Activated naive CD8-positive, alpha-beta T cell (primary cell): ENCODE results near the gene FNBP1.
"Not testable (repeated sequence)": the region's sequence is repeated elsewhere in the genome, so short reads cannot be mapped to it uniquely, and the experiment has no call there.

Experiments
- H3K27ac Mint-ChIP-seq: one replicate; pipeline ENCODE4 v1.8.0; 2021; ENCODE audit warnings: mixed read lengths
- H3K27me3 Mint-ChIP-seq: one replicate; pipeline ENCODE4 v1.8.0; 2021; ENCODE audit warnings: mixed read lengths
- H3K36me3 Mint-ChIP-seq: one replicate; pipeline ENCODE4 v1.8.0; 2021; ENCODE audit warnings: mixed read lengths
- H3K4me1 Mint-ChIP-seq: one replicate; pipeline ENCODE4 v1.8.0; 2021; ENCODE audit warnings: low read depth, mixed read lengths
- H3K4me3 Mint-ChIP-seq: one replicate; pipeline ENCODE4 v1.8.0; 2021; ENCODE audit warnings: mild to moderate bottlenecking, mixed read lengths
- H3K9me3 Mint-ChIP-seq: one replicate; pipeline ENCODE4 v1.8.0; 2021; ENCODE audit warnings: low read depth, mixed read lengths

Gene FNBP1

DNA sequence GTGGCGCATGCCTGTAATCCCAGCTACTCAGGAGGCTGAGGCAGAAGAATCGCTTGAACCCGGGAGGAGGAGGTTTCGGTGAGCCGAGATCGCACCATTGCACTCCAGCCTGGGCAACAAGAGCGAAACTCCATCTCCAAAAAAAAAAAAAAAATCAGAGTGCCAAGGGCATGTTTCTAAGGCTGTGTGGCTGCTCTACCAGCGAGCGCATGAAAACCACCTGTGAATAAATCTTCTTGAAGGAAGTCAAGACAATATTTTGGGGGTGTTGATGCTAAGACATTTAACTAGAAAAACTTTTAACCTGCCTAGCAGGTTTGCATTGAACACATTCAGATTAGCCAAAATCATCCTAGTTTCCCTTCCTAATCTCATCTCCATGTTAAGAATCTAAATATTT, 62.8 kb downstream of the FNBP1 start:
- H3K27ac Mint-ChIP-seq, result peak overlapping the region; percentile 82
- H3K36me3 Mint-ChIP-seq, result peaks cover 19% of the 10 kb centered on the region
- H3K9me3 Mint-ChIP-seq, H3K4me3 Mint-ChIP-seq, H3K27me3 Mint-ChIP-seq: not testable (repeated sequence)
- H3K4me1 Mint-ChIP-seq, result peaks cover 53% of the 10 kb centered on the region

DNA sequence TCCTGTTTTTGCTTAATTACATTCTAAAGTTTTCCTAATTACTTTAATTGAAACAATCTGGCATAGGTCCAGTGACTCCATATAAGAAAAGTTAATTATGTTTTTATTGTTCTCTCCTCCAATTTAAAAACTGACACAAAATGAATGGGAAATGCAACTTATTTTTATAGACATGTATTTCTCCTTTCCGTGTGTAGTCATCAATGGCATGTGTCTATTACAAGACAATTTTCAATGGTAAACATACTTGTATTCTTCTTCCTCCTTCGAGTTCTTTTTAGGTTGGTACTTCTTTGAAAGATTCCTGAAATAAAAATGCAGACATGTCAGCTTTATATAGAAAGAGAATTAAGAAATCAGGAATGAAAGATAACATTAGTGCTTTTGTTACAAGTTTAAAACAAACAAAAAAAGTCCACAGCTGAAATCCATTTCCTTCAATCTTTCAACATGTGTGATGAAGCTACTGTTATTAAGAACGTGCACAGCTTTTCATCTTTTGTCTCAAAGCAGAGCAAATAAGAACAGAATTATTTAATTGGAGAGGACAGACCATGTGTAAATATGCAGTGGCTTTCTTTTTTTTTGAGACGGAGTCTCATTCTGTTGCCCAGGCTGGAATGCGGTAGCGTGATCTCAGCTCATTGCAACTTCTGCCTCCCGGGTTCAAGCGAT, 63.8 kb downstream of the FNBP1 start:
- peaks cover 12% of the 10 kb centered on the region for H3K36me3 Mint-ChIP-seq
- H3K4me1 Mint-ChIP-seq, result peaks cover 44% of the 10 kb centered on the region
- no peaks in the 10 kb centered on the region for H3K9me3 Mint-ChIP-seq
- no peaks in the 10 kb centered on the region for H3K27me3 Mint-ChIP-seq
- peak overlapping the region; percentile 86 for H3K27ac Mint-ChIP-seq
- no peak overlapping the region for H3K4me3 Mint-ChIP-seq

DNA sequence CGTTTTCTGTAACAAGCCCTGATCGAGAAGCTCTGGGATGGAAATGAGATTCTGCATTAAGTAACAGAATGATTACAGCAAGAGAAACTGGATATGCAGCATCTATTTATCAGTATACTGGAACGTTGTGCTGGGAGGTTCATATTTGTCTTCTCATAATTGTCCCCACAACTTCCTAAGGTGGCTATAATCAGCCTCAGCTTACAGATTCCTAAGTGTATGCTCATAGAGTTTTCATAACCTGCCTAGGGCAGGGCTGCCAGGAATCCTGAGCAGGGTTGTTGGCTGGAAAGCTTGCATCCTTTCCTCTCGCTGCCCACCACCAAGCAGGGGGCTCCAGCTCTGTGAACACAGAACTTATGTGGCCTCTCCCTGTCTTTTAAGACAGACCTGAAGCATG, 70.2 kb downstream of the FNBP1 start:
- no peak overlapping the region for H3K4me3 Mint-ChIP-seq
- peaks cover 5% of the 10 kb centered on the region for H3K36me3 Mint-ChIP-seq
- peaks cover 30% of the 10 kb centered on the region for H3K4me1 Mint-ChIP-seq
- H3K27me3 Mint-ChIP-seq, result no peaks in the 10 kb centered on the region
- no peaks in the 10 kb centered on the region for H3K9me3 Mint-ChIP-seq
- H3K27ac Mint-ChIP-seq, result peak overlapping the region; percentile 76

DNA sequence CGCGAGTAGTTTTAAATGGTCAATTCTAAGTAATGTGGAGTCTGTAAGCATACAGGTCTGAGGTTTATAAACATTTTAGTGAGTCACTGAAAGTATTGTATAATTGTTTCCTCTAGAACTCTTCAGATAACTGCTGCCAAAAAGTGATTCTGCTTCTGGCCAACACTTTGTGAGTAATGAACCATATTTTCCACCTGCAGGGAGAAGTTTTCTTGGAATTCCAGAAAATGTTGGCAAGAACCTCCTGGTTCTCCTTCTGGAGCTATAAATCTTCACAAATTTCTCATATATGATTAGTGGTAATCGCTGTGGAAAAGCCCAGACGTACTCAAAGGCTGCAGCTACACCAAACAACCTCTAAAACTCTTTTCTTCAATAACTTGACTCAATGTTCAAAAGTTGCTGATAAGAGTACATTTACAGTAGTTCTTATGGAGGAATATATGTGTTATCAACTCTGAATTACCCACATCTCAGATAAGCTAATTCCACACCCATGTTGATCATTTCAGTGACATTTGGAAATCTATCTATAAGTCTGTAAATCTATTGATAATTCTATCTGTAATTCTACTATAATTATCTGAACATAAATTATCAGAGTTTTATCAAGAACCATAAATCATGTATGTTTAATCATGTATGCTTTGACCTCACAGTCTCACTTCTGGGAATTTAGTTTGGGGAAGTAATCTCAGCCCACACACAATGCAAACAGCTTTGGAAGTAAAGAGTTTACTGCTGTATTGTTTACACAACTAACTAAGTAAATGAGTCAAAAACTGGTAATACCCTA, 74.1 kb downstream of the FNBP1 start:
- Mint-ChIP-seq H3K36me3 (peaks cover 8% of the 10 kb centered on the region), H3K4me1 (peaks cover 57% of the 10 kb centered on the region), H3K27me3 (no peaks in the 10 kb centered on the region), H3K9me3 (no peaks in the 10 kb centered on the region), H3K4me3 (peak overlapping the region; percentile 24), H3K27ac (peak overlapping the region; percentile 94)

DNA sequence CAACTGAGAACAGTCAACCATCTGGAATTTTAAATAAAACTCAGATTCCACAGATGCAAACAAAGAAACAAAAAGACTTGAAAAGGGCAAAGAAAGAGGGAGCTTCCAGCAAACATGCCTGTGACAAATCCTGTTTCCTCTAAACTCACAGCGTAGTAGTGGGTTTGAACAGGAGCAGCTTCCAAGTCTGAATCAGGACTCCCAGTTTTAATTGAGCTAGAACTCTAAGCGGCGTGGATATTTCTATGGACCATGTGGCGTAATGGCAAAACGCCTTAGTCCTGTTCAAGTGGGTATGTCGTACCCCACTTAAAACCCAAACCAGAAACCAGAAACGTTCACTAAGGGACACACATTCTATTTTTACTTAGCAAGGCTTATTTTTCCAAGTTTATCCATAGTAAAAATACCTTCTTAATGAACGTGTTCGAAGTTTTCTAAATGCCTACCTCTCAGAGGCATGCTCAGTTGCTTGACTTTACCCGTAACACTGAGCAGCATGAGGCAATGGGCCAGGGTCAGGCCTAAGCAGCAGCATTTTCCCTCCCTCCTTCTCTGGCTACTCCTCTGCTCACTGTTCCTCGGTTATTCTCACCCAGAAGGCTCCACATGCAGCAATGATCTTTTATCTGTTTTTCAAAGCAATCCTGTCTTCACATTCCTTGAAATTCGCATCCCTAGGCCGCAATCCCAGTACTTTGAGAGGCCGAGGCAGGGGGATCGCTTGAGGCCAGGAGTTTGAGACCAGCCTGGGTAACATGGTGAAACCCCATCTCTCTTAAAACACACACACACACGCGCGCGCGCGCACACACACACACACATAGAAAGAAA, 77.9 kb downstream of the FNBP1 start:
- peaks cover 9% of the 10 kb centered on the region for H3K36me3 Mint-ChIP-seq
- peak overlapping the region; percentile 98 for H3K27ac Mint-ChIP-seq
- no peak overlapping the region for H3K4me3 Mint-ChIP-seq
- H3K4me1 Mint-ChIP-seq, result peaks cover 76% of the 10 kb centered on the region
- H3K27me3 Mint-ChIP-seq, result no peaks in the 10 kb centered on the region
- no peaks in the 10 kb centered on the region for H3K9me3 Mint-ChIP-seq

DNA sequence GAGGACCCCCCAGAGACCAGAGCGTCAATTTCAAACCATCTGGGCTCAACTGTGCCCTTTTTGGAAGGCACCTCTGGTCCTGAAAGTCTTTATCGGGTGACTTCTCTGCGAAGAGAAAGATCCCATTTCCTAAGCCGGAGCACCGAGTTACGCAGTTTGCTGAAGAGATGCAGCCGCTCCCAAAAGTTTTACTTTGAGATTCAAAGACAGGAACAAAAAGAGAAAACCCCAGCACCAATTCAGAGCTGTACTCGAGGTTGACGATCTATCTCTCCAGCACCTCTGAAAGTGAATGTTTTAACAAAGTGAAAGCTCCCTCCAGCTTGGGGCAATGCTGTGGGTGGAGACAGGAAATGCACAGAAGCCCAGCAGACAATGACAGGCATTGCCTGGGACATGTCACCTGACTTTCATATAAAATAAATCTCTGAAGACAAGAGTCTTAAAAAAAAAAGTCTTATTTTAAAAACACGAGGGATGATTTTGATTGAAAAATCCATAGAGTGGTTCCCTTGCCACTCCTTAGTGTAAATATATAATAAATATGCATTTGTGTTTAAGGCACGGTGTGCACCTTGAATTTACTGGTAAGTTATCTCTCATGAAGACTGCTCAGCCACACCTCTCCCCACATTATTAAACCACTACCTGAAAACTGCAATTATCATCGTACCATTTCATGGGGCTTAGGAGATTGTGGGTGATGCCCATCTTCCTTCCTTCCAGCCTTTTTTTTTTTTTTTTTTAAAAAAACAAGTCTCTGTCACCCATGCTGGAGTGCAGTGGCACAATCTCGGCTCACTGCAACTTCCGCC, 79.9 kb downstream of the FNBP1 start:
- H3K4me1 Mint-ChIP-seq, result peaks cover 76% of the 10 kb centered on the region
- H3K27ac Mint-ChIP-seq, result peak overlapping the region; percentile 98
- H3K27me3 Mint-ChIP-seq, result no peaks in the 10 kb centered on the region
- H3K36me3 Mint-ChIP-seq, result peaks cover 11% of the 10 kb centered on the region
- no peaks in the 10 kb centered on the region for H3K9me3 Mint-ChIP-seq
- peak overlapping the region; percentile 87 for H3K4me3 Mint-ChIP-seq

DNA sequence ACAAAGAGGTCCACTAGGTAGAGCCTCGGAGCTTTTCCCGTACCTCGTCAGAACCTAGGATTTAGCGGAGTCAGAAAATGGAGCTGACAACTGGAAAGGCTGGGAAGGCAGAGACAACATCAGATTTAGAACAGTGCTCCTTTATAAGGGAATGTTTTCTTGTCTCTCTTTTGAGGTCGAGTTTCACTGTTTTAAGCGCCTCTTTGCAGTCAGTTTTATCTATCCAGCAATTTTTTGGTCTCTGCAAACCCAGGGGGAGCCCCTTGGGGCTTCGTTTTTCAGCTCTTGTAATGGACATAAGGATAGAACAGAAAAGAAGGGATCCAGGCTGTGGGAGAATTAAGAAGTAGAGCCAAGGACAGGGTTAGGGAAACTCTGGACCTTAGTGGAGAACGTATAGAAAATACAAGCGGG, 80.5 kb downstream of the FNBP1 start:
- H3K36me3 Mint-ChIP-seq, result peaks cover 15% of the 10 kb centered on the region
- no peaks in the 10 kb centered on the region for H3K9me3 Mint-ChIP-seq
- peak overlapping the region; percentile 87 for H3K4me3 Mint-ChIP-seq
- peak overlapping the region; percentile 98 for H3K27ac Mint-ChIP-seq
- peaks cover 80% of the 10 kb centered on the region for H3K4me1 Mint-ChIP-seq
- H3K27me3 Mint-ChIP-seq, result no peaks in the 10 kb centered on the region

DNA sequence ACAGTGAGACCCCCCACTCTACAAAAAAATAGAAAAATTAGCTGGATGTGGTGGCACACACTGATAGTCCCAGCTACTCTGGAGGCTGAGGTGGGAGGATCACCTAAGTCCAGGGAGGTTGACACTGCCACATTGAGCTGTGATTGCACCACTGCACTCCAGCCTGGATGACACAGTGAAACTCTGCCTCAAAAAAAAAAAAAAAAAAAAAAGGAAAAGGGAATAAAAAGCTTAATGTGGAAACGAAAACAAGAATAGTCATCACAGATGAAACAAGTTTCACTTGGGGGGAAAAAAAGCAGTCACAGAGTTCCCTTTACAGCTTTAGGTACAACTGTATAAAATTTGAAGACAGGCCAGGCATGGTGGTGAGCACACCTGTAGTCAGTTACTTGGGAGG, 84.2 kb downstream of the FNBP1 start:
- peaks cover 71% of the 10 kb centered on the region for H3K4me1 Mint-ChIP-seq
- H3K27ac Mint-ChIP-seq, result peak overlapping the region; percentile 92
- H3K36me3 Mint-ChIP-seq, result peaks cover 13% of the 10 kb centered on the region
- H3K27me3 Mint-ChIP-seq, result no peaks in the 10 kb centered on the region
- no peaks in the 10 kb centered on the region for H3K9me3 Mint-ChIP-seq
- no peak overlapping the region for H3K4me3 Mint-ChIP-seq

DNA sequence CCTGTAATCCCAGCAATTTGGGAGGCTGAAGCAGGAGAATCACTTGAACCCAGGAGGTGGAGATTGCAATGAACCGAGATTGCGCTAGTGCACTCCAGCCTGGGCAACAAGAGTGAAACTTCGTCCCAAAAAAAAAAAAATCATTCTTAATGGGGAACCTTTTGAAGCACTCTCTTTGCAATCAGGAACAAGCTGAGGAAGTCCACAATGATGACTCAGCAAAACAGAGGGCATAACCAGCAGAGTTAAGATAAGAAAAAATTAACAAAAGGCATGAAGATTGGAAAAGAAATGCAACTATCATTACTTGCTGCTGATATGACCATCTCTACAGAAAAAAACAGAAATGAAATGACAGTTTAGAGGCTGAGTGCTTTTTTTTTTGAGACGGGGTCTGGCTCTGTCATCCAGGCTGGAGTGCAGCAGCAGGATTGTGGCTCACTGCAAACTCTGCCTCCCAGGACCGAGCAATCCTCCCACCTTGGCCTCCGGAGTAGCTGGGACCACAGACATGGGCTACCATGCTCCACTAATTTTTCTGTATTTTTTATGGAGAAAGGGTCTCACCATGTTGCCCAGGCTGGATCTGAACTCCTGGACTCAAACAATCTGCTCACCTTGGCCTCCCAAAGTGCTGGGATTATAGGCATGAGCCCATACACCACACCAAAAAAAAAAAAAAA, 88.0 kb downstream of the FNBP1 start:
- peaks cover 10% of the 10 kb centered on the region for H3K36me3 Mint-ChIP-seq
- H3K4me1 Mint-ChIP-seq, result peaks cover 55% of the 10 kb centered on the region
- H3K27ac Mint-ChIP-seq, result peak overlapping the region; percentile 86
- H3K4me3 Mint-ChIP-seq, result no peak overlapping the region
- no peaks in the 10 kb centered on the region for H3K27me3 Mint-ChIP-seq
- H3K9me3 Mint-ChIP-seq, result no peaks in the 10 kb centered on the region

DNA sequence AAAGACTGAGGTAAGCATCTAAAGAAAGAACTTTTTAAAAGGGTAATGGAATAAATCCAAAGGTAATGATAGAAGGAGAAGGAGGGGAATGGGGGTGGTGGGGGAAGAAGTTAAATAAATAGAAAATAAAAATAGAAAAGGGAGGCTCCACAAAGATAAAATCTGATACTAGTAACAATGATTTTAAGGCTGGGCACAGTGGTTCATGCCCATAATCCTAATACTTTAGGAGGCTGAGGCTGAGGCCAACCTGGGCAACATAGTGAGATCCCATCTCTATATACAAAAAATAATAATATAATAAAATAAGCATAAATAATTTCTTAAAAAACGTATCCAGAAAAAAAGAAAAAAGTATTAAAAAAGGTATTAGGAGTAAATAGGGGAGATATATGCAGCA, 89.3 kb downstream of the FNBP1 start:
- peaks cover 13% of the 10 kb centered on the region for H3K36me3 Mint-ChIP-seq
- H3K27me3 Mint-ChIP-seq, result no peaks in the 10 kb centered on the region
- no peaks in the 10 kb centered on the region for H3K9me3 Mint-ChIP-seq
- H3K4me1 Mint-ChIP-seq, result peaks cover 56% of the 10 kb centered on the region
- H3K4me3 Mint-ChIP-seq, result no peak overlapping the region
- H3K27ac Mint-ChIP-seq, result peak overlapping the region; percentile 35

DNA sequence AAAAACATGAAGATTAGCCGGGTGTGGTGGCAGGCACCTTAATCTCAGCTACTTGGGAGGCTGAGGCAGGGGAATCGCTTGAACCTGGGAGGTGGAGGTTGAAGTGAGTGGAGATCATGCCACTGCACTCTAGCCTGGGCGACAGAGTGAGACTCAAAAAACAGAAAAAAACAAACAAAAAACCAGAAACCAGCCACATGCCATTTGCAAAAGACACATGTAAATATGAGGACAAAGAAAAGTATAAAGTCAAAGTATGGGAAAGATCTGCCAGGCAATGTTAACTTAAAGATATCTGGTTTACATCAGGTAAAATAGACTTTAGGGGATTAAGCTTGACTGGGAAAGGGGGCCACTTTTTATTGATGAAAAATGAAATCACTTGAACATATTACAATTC, 90.7 kb downstream of the FNBP1 start:
- Mint-ChIP-seq H3K27ac (peak overlapping the region; percentile 46), H3K4me1 (peaks cover 44% of the 10 kb centered on the region), H3K4me3 (no peak overlapping the region), H3K9me3 (no peaks in the 10 kb centered on the region), H3K27me3 (no peaks in the 10 kb centered on the region), H3K36me3 (peaks cover 10% of the 10 kb centered on the region)

DNA sequence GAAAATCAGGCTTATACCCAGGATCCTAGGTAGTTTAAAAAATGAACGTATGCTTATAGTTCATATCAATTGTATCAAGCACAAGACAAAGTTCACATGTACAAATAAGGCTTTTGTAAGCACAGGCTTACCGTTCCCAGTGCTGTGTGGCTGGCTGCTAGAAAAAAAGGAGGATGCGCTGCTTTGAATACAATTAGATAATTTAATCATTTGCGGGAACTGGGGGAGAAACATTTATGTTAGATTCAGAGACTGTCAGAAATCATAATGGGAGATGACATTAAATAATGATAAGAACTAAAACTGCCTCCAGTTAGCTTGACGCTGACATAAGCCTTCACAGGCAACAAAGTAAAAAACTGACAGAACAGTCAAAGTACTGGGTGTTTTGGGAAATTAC, 93.2 kb downstream of the FNBP1 start:
- no peak overlapping the region for H3K4me3 Mint-ChIP-seq
- H3K4me1 Mint-ChIP-seq, result peaks cover 45% of the 10 kb centered on the region
- no peaks in the 10 kb centered on the region for H3K9me3 Mint-ChIP-seq
- H3K27ac Mint-ChIP-seq, result peak overlapping the region; percentile 81
- peaks cover 12% of the 10 kb centered on the region for H3K36me3 Mint-ChIP-seq
- no peaks in the 10 kb centered on the region for H3K27me3 Mint-ChIP-seq

DNA sequence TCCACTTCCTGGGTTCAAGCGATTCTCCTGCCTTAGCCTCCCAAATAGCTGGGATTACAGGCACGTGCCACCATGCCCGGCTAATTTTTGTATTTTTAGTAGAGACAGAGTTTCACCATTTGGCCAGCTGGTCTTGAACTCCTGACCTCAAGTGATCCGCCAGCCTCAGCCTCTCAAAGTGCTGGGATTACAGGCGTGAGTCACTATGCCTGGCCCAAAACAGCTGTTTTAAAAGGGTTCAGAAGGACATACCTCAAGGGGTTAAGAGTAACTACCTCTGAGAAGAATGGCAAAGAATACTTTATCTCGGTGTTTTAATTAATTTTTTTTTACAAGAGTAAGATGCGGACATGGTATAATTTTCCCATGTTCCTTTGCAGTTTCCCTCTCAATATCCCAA, 94.4 kb downstream of the FNBP1 start:
- H3K4me3 Mint-ChIP-seq, H3K27me3 Mint-ChIP-seq, H3K9me3 Mint-ChIP-seq: not testable (repeated sequence)
- peaks cover 50% of the 10 kb centered on the region for H3K4me1 Mint-ChIP-seq
- peaks cover 15% of the 10 kb centered on the region for H3K36me3 Mint-ChIP-seq
- H3K27ac Mint-ChIP-seq, result peak overlapping the region; percentile 81
